GM12878 (cell line): ENCODE measurements around the gene ZNF106. TPM values are rescaled to one million over a fixed set of nuclear protein-coding genes. Genes with fewer than 3 reads are reported as not detected.

Experiments used
- ATAC-seq: fragments of 200-7000 bp; cut with Tn5 transposase; 3 replicates; pipeline ENCODE4 v1.9.1; 2020; ENCODE audit warnings: mild to moderate bottlenecking, moderate library complexity
- BruUV-seq: library from RNA; stranded (reverse); fragments of 400-500 nt; replicated peaks from 2 replicates; lab custom pipeline; 2021; lab: Mats Ljungman, UMichigan
- CTCF ChIA-PET: fragments of 300-600 bp; sonication (Branson Sonifier 250); formaldehyde crosslinking; extraction: SDS; loops from one replicate; lab custom pipeline; 2021; ENCODE audit warnings: inconsistent platforms; lab: Yijun Ruan, JAX
- POLR2A ChIA-PET: fragments of 350-600 bp; formaldehyde crosslinking; extraction: SDS; loops from one replicate; lab custom pipeline; 2021; ENCODE audit warnings: inconsistent platforms; lab: Charles Lee
- RAD21 ChIA-PET: fragments of 300-600 bp; sonication (Branson Sonifier 250); formaldehyde crosslinking; loops from one replicate; lab custom pipeline; 2023; ENCODE audit warnings: antibody characterized with exemption; ENCODE audit not compliant: unreplicated experiment; lab: Charles Lee
- SMC1A ChIA-PET: fragments of 300-600 bp; sonication (Branson Sonifier 250); formaldehyde crosslinking; loops from one replicate; lab custom pipeline; 2023; ENCODE audit not compliant: unreplicated experiment, uncharacterized antibody; lab: Charles Lee
- DNase-seq: peaks from one replicate; pipeline ENCODE4 v3.0.0-alpha.2; 2011; ENCODE audit warnings: low read depth, low spot score
- FAIRE-seq: peaks from 3 replicates; lab custom pipeline; 2011; peaks lifted over from hg19 to GRCh38; lab: Jason Lieb, UNC
- H2AFZ ChIP-seq: 2 replicates; pipeline ENCODE4 v1.6.0; 2011; ENCODE audit warnings: low read depth, low read length, control low read depth; ENCODE audit not compliant: control insufficient read depth
- H3K27ac ChIP-seq: 2 replicates; pipeline ENCODE4 v1.5.1; 2011; ENCODE audit warnings: control low read depth; ENCODE audit not compliant: control insufficient read depth, insufficient read depth
- H3K27me3 ChIP-seq, 2 experiments: replicated peaks in 1 of 2; 2 replicates each; pipeline versions ENCODE4 v1.6.0 to v1.6.1; 2011; ENCODE audit warnings: low read length in 1 of 2; ENCODE audit not compliant: control insufficient read depth in 2 of 2, insufficient read depth in 2 of 2
- H3K36me3 ChIP-seq, 2 experiments: 2 replicates each; pipeline ENCODE4 v1.5.1; 2011; ENCODE audit warnings: low read length in 1 of 2; ENCODE audit not compliant: control insufficient read depth in 2 of 2, insufficient read depth in 2 of 2
- H3K4me1 ChIP-seq: 2 replicates; pipeline ENCODE4 v1.6.1; 2011; ENCODE audit warnings: mild to moderate bottlenecking, low read length, moderate library complexity, mixed read lengths; ENCODE audit not compliant: control insufficient read depth, insufficient read depth
- H3K4me2 ChIP-seq: 2 replicates; pipeline ENCODE4 v1.6.0; 2011; ENCODE audit warnings: control low read depth; ENCODE audit not compliant: control insufficient read depth, insufficient read depth
- H3K4me3 ChIP-seq: fragments of 200-600 bp; sonication (generic); 2 replicates; pipeline ENCODE4 v1.5.1; 2016
- H3K79me2 ChIP-seq: 2 replicates; pipeline ENCODE4 v1.6.0; 2011; ENCODE audit warnings: low read length; ENCODE audit not compliant: control insufficient read depth, insufficient read depth
- H3K9ac ChIP-seq: 2 replicates; pipeline ENCODE4 v1.8.0; 2011; ENCODE audit warnings: low read length, control low read depth, mixed read lengths; ENCODE audit not compliant: control insufficient read depth, insufficient read depth
- H3K9me3 ChIP-seq: replicated peaks from 3 replicates; pipeline ENCODE4 v1.5.1; 2011; ENCODE audit warnings: mild to moderate bottlenecking, low read length; ENCODE audit not compliant: control insufficient read depth, insufficient read depth
- H4K20me1 ChIP-seq: 2 replicates; pipeline ENCODE4 v1.6.0; 2011; ENCODE audit not compliant: control insufficient read depth, insufficient read depth
- DPF2 ChIP-seq: fragments of 450-650 bp; IDR thresholded peaks from 2 replicates; pipeline ENCODE4 v1.6.1; 2017; ENCODE audit warnings: mild to moderate bottlenecking
- MEF2A ChIP-seq: IDR thresholded peaks from 2 replicates; pipeline ENCODE4 v1.6.1; 2011; ENCODE audit warnings: low read depth, mild to moderate bottlenecking, low read length, moderate library complexity; ENCODE audit not compliant: insufficient read depth
- POLR2A ChIP-seq: IDR thresholded peaks from 2 replicates; pipeline ENCODE4 v1.6.1; 2011; ENCODE audit warnings: low read depth, mild to moderate bottlenecking, low read length
- RB1 ChIP-seq: fragments of 450-650 bp; formaldehyde crosslinking; IDR thresholded peaks from 2 replicates; pipeline ENCODE4 v1.6.1; 2017; ENCODE audit warnings: mild to moderate bottlenecking, borderline replicate concordance
- SP1 ChIP-seq: IDR thresholded peaks from one replicate; pipeline ENCODE4 v1.6.1; 2011; ENCODE audit warnings: low read depth, low read length
- TARDBP ChIP-seq: IDR thresholded peaks from 2 replicates; pipeline ENCODE4 v1.6.1; 2016; ENCODE audit warnings: borderline replicate concordance
- ZZZ3 ChIP-seq: IDR thresholded peaks from 2 replicates; pipeline ENCODE4 v1.6.1; 2011; ENCODE audit warnings: low read depth; ENCODE audit not compliant: control insufficient read depth, insufficient read length
- WGBS: methylation state at CpG from one replicate; pipeline ENCODE4 v1.1.6; 2016; ENCODE audit warnings: low lambda C conversion rate; ENCODE audit not compliant: insufficient replicate concordance, insufficient coverage; ENCODE audit errors: missing lambda C conversion rate; 5-methylcytosine and 5-hydroxymethylcytosine counted together
- in situ Hi-C: fragments of 300-500 bp; cut with MboI; formaldehyde crosslinking; loops from 9 replicates; pipeline ENCODE4 v1.14.3; 2018; ENCODE audit warnings: mixed read lengths
- intact Hi-C: fragments of 100-400 bp; cut with micrococcal nuclease; formaldehyde crosslinking; loops from one replicate; pipeline ENCODE4 v1.14.2; 2022; ENCODE audit not compliant: unreplicated experiment
- polyA plus RNA-seq, 11 experiments: library from polyadenylated mRNA; depleted of rRNA in 4 of 11; unstranded in 6 of 11; stranded (reverse) in 5 of 11; fragments of >200 nt; fragmentation: Nextera tagmentation in 4 of 11; fragmentation: Illumina TruSeq in 1 of 11; extraction: Ambion mirVana in 4 of 11; extraction: Trizol in 1 of 11; gene quantifications; 1 replicate in 1 of 11; 2 replicates in 10 of 11; pipeline versions ENCODE4 v1.2.1 to v1.2.3, GENCODE V29; 2011 to 2016; ENCODE audit warnings: inconsistent platforms in 2 of 11, missing spikeins in 2 of 11, low read depth in 1 of 11
- total RNA-seq, 4 experiments: library from RNA; depleted of rRNA in 3 of 4; stranded (reverse); fragments of >200 nt in 3 of 4; fragmentation: Illumina TruSeq in 1 of 4; extraction: Trizol in 1 of 4; gene quantifications; 2 replicates each; pipeline versions ENCODE4 v1.2.1 to v1.2.3, GENCODE V29; 2013 to 2021

ZNF106 gene
- total and polyA plus RNA-seq, 10 of the 15 experiments (the other 5 are each of a cell fraction or from before 2014, with no cell fraction given): 10.7 to 45.3 (median 32.5) TPM

- peak; percentile 68; the same call in 1 of the 2 replicates for TF ChIP-seq MEF2A
- TF ChIP-seq POLR2A: peak; percentile 86
- TF ChIP-seq SP1: peak; percentile 37
- TF ChIP-seq, all 136 proteins: peak for 64
These were observed at the start of gene ZNF106 (continued) for GRCh38 chr15:42490671-42491538.

GRCh38 chr15:42533246-42533645, 42.3 kb upstream of the ZNF106 start:
- POLR2A ChIA-PET: interaction anchor here (1.2 to 2.9 kb wide), 2 partner anchors 13 to 15 kb away, joined by 4 to 13 read pairs; partner anchors contain the start of genes HAUS2 and LRRC57
- TF ChIP-seq TARDBP: no peak
- TF ChIP-seq SP1: no peak
- no peak for TF ChIP-seq ZZZ3
- no peak for TF ChIP-seq DPF2
- no peak for TF ChIP-seq RB1
- RAD21 ChIA-PET: interaction anchor here (1.2 kb wide), 1 partner anchor 14 kb away, joined by 3 read pairs; no protein-coding TSS in a partner anchor
- Histone ChIP-seq H3K79me2 (no peaks in the 10 kb centered on the region), H3K9me3 (no peaks in the 10 kb centered on the region), H3K4me1 (no peaks in the 10 kb centered on the region), H3K4me2 (no peak overlapping the region), H3K9ac (no peak overlapping the region), H3K27me3 (no peaks in the 10 kb centered on the region), H2AFZ (no peak overlapping the region), H3K27ac (no peak overlapping the region), H3K36me3 (peaks cover 0 to 12% of the 10 kb centered on the region in 2 experiments), H4K20me1 (no peaks in the 10 kb centered on the region), H3K4me3 (no peak overlapping the region)
- intact Hi-C loops (no loop called here), in situ Hi-C loops (no loop called here)
- SMC1A ChIA-PET: interaction anchor here (1.2 to 8.1 kb wide), 2 partner anchors 14 to 119 kb away, joined by 4 to 45 read pairs; partner anchors contain the start of genes HAUS2 and LRRC57
- no TSS peak for BruUV-seq
- WGBS: 100% methylated on average over 1 of the region's 1 CpG
- no peak for DNase-seq
- CTCF ChIA-PET: interaction anchor here (0.6 to 0.8 kb wide), 2 partner anchors 24 to 478 kb away, joined by 3 to 4 read pairs; no protein-coding TSS in a partner anchor
- FAIRE-seq: no peak
- ATAC-seq: no peak
